ENCODE measurements around the gene FAM240A. TPM values are rescaled to one million over a fixed set of nuclear protein-coding genes. Genes with fewer than 3 reads are reported as not detected.

Gene FAM240A
- total and polyA plus RNA-seq, 2 donors from 2014 or later: 0.44 TPM; not detected in 1

- intact Hi-C loops (cut with DNase I): no loop called here
Observed at GRCh38 chr3:46617941-46618340, 5.6 kb downstream of the FAM240A start.

GRCh38 chr3:46619845-46620778 lies 7.8 kb downstream of the FAM240A start:
- no peak overlapping the region for H3K4me3 ChIP-seq (ENCODE audit: low read length in 3 of 3)
- no peak overlapping the region for H3K9ac ChIP-seq (ENCODE audit: low read length in 3 of 3)
- peaks cover 0 to 7% (median 0%) of the 10 kb centered on the region in 3 donors for H3K4me1 ChIP-seq (ENCODE audit: control insufficient read depth in 2 of 3, insufficient read depth in 2 of 3, low read depth in 1 of 3, low read length in 3 of 3)
- no peaks in the 10 kb centered on the region for H3K9me3 ChIP-seq (ENCODE audit: control insufficient read depth in 2 of 3, insufficient read depth in 1 of 3, low read length in 3 of 3)
- no peak overlapping the region for H3K27ac ChIP-seq (ENCODE audit: low read depth in 2 of 2, low read length in 2 of 2)
- DNase-seq (no peak), FAIRE-seq (no peak)
- no peaks in the 10 kb centered on the region for H3K36me3 ChIP-seq (ENCODE audit: control insufficient read depth in 2 of 3, insufficient read depth in 3 of 3, low read length in 3 of 3)
- no peaks in the 10 kb centered on the region for H3K27me3 ChIP-seq (ENCODE audit: control insufficient read depth, insufficient read depth, low read length)
- intact Hi-C loops (cut with DNase I): loop anchor here (10.0 kb wide), 1 partner anchor 125 kb away; the partner anchor contains the start of gene RTP3
- no peak for TF ChIP-seq CTCF (IDR thresholded peaks at IDR 0.05; ENCODE audit: borderline replicate concordance, extremely low read depth, insufficient read depth)

More at GRCh38 chr3:46617941-46618340, 5.6 kb downstream of the FAM240A start:
- Histone ChIP-seq H3K27ac (ENCODE audit: low read depth in 2 of 2, low read length in 2 of 2) (no peak overlapping the region), H3K9ac (ENCODE audit: low read length in 3 of 3) (no peak overlapping the region), H3K4me3 (ENCODE audit: low read length in 3 of 3) (no peak overlapping the region), H3K4me1 (ENCODE audit: control insufficient read depth in 2 of 3, insufficient read depth in 2 of 3, low read depth in 1 of 3, low read length in 3 of 3) (peaks cover 0 to 7% (median 0%) of the 10 kb centered on the region in 3 donors), H3K9me3 (ENCODE audit: control insufficient read depth in 2 of 3, insufficient read depth in 1 of 3, low read length in 3 of 3) (no peaks in the 10 kb centered on the region), H3K36me3 (ENCODE audit: control insufficient read depth in 2 of 3, insufficient read depth in 3 of 3, low read length in 3 of 3) (no peaks in the 10 kb centered on the region), H3K27me3 (ENCODE audit: control insufficient read depth, insufficient read depth, low read length) (no peaks in the 10 kb centered on the region)
- no peak for TF ChIP-seq CTCF (IDR thresholded peaks at IDR 0.05; ENCODE audit: borderline replicate concordance, extremely low read depth, insufficient read depth)
- FAIRE-seq: no peak
- DNase-seq: no peak

- Histone ChIP-seq H3K27me3 (ENCODE audit: control insufficient read depth, insufficient read depth, low read length) (no peaks in the 10 kb centered on the region), H3K27ac (ENCODE audit: low read depth in 2 of 2, low read length in 2 of 2) (no peak overlapping the region), H3K9me3 (ENCODE audit: control insufficient read depth in 2 of 3, insufficient read depth in 1 of 3, low read length in 3 of 3) (no peaks in the 10 kb centered on the region), H3K9ac (ENCODE audit: low read length in 3 of 3) (no peak overlapping the region), H3K4me3 (ENCODE audit: low read length in 3 of 3) (no peak overlapping the region), H3K36me3 (ENCODE audit: control insufficient read depth in 2 of 3, insufficient read depth in 3 of 3, low read length in 3 of 3) (no peaks in the 10 kb centered on the region), H3K4me1 (ENCODE audit: control insufficient read depth in 2 of 3, insufficient read depth in 2 of 3, low read depth in 1 of 3, low read length in 3 of 3) (peaks cover 0 to 13% (median under 1%) of the 10 kb centered on the region in 3 donors)
- FAIRE-seq: no peak
- no peak for TF ChIP-seq CTCF (IDR thresholded peaks at IDR 0.05; ENCODE audit: borderline replicate concordance, extremely low read depth, insufficient read depth)
- intact Hi-C loops (cut with DNase I): loop anchor here (10.0 kb wide), 1 partner anchor 130 kb away; the partner anchor contains the start of gene RTP3
- no peak for DNase-seq
Observed at GRCh38 chr3:46624533-46624932, 12.2 kb downstream of the FAM240A start.
